Right atrium auricular region (tissue), 2 donors: ENCODE data around the gene BYSL. TPM values are rescaled to one million over a fixed set of nuclear protein-coding genes. Genes with fewer than 3 reads are reported as not detected.

Source experiments
- DNase-seq: peaks from one replicate; pipeline ENCODE4 v3.0.0-alpha.2; 2019; ENCODE audit warnings: low spot score
- H3K27ac ChIP-seq, 2 donors: fragments of 200-600 bp; sonication (generic); 1 replicate in 1 of 2; 2 replicates in 1 of 2; pipeline ENCODE4 v1.5.1; 2016 to 2019
- H3K27me3 ChIP-seq, 2 donors: fragments of 200-600 bp; sonication (generic); one replicate each; pipeline versions ENCODE4 v1.5.1 to v1.6.0; 2017 to 2019
- H3K36me3 ChIP-seq: fragments of 200-600 bp; sonication (generic); one replicate; pipeline ENCODE4 v1.5.1; 2016
- H3K4me1 ChIP-seq, 2 donors: fragments of 200-600 bp; sonication (generic); one replicate each; pipeline versions ENCODE4 v1.5.1 to v1.6.0; 2017 to 2019
- H3K4me3 ChIP-seq, 2 donors: fragments of 200-600 bp; sonication (generic); 1 replicate in 1 of 2; 2 replicates in 1 of 2; pipeline ENCODE4 v1.5.1; 2017 to 2019; ENCODE audit warnings: mild to moderate bottlenecking in 1 of 2, moderate library complexity in 1 of 2
- H3K9me3 ChIP-seq, 2 donors: fragments of 200-600 bp; sonication (generic); one replicate each; pipeline ENCODE4 v1.5.1; 2019
- CTCF ChIP-seq, 2 donors: fragments of 200-600 bp; sonication (generic); IDR thresholded peaks; one replicate each; pipeline ENCODE4 v1.5.1; 2019; ENCODE audit warnings: antibody characterized with exemption in 2 of 2
- total RNA-seq, 2 donors: library from RNA; depleted of rRNA; stranded (reverse); fragments of >200 nt; gene quantifications; one replicate each; pipeline ENCODE4 v1.1.0, GENCODE V29; 2016

Gene BYSL
- total RNA-seq, 2 donors from 2014 or later = 3.0 to 7.6 TPM

GRCh38 chr6:41934278-41935192 is 13.2 kb downstream of the BYSL start:
- no peak overlapping the region for H3K27ac ChIP-seq
- DNase-seq = no peak
- peaks cover 5 to 39% of the 10 kb centered on the region in 2 donors for H3K4me1 ChIP-seq
- H3K27me3 ChIP-seq = no peaks in the 10 kb centered on the region
- peaks cover 72% of the 10 kb centered on the region for H3K36me3 ChIP-seq
- H3K9me3 ChIP-seq = no peaks in the 10 kb centered on the region
- H3K4me3 ChIP-seq = no peak overlapping the region
- no peak for TF ChIP-seq CTCF (IDR thresholded peaks at IDR 0.05)

GRCh38 chr6:41935193-41935574 is 13.9 kb downstream of the BYSL start:
- Histone ChIP-seq H3K36me3 (peaks cover 65% of the 10 kb centered on the region), H3K27me3 (no peaks in the 10 kb centered on the region), H3K4me3 (no peak overlapping the region), H3K27ac (no peak overlapping the region), H3K9me3 (no peaks in the 10 kb centered on the region), H3K4me1 (peaks cover 5 to 46% of the 10 kb centered on the region in 2 donors)
- no peak for TF ChIP-seq CTCF (IDR thresholded peaks at IDR 0.05)
- no peak for DNase-seq

GRCh38 chr6:41935685-41936072 is 14.4 kb downstream of the BYSL start:
- no peak overlapping the region for H3K4me3 ChIP-seq
- no peak for DNase-seq
- no peak for TF ChIP-seq CTCF (IDR thresholded peaks at IDR 0.05)
- H3K9me3 ChIP-seq = no peaks in the 10 kb centered on the region
- peaks cover 60% of the 10 kb centered on the region for H3K36me3 ChIP-seq
- peak overlapping the region in 1 of 2 donors; percentile 17 for H3K27ac ChIP-seq
- H3K27me3 ChIP-seq = no peaks in the 10 kb centered on the region
- H3K4me1 ChIP-seq = peaks cover 5 to 51% of the 10 kb centered on the region in 2 donors

GRCh38 chr6:41936073-41936837 is 15.0 kb downstream of the BYSL start:
- Histone ChIP-seq H3K36me3 (peaks cover 54% of the 10 kb centered on the region), H3K4me1 (peaks cover 5 to 51% of the 10 kb centered on the region in 2 donors), H3K9me3 (no peaks in the 10 kb centered on the region), H3K4me3 (no peak overlapping the region), H3K27ac (peak overlapping the region; percentile 33 to 85), H3K27me3 (no peaks in the 10 kb centered on the region)
- peak; percentile 78 for DNase-seq
- TF ChIP-seq CTCF (IDR thresholded peaks at IDR 0.05) = peak; percentile 85 to 87

- TF ChIP-seq CTCF (IDR thresholded peaks at IDR 0.05) = no peak
- no peak for DNase-seq
- Histone ChIP-seq H3K27ac (peak overlapping the region; percentile 85 to 90), H3K9me3 (no peaks in the 10 kb centered on the region), H3K4me3 (no peak overlapping the region), H3K27me3 (no peaks in the 10 kb centered on the region), H3K36me3 (peaks cover 44% of the 10 kb centered on the region), H3K4me1 (peaks cover 5 to 58% of the 10 kb centered on the region in 2 donors)
These were observed 16.2 kb downstream of the BYSL start for GRCh38 chr6:41937472-41937860.
